Activated CD4-positive, alpha-beta memory T cell treated with anti-CD3 and anti-CD28 coated beads for 36 hours (primary cell): ENCODE measurements around the gene TRAF3IP3. TPM values are rescaled to one million over a fixed set of nuclear protein-coding genes. Genes with fewer than 3 reads are reported as not detected.

ENCODE experiments used
- CTCF ChIA-PET: fragments of 350-600 bp; sonication (Branson Sonifier 250); formaldehyde crosslinking; loops from one replicate; lab custom pipeline; 2021; ENCODE audit warnings: antibody characterized with exemption, inconsistent platforms; lab: Charles Lee
- POLR2A ChIA-PET: fragments of 350-600 bp; sonication (Branson Sonifier 250); formaldehyde crosslinking; loops from one replicate; lab custom pipeline; 2021; ENCODE audit warnings: antibody characterized with exemption; lab: Charles Lee
- DNase-seq: peaks from one replicate; pipeline ENCODE4 v3.0.0-alpha.2; 2020
- H3K27ac Mint-ChIP-seq: one replicate; pipeline ENCODE4 v1.8.0; 2021; ENCODE audit warnings: mixed read lengths
- H3K27me3 Mint-ChIP-seq: one replicate; pipeline ENCODE4 v1.8.0; 2021; ENCODE audit warnings: mixed read lengths
- H3K36me3 Mint-ChIP-seq: one replicate; pipeline ENCODE4 v1.8.0; 2021; ENCODE audit warnings: mixed read lengths
- H3K4me1 Mint-ChIP-seq: one replicate; pipeline ENCODE4 v1.8.0; 2021; ENCODE audit warnings: low read depth, mixed read lengths
- H3K4me3 Mint-ChIP-seq: one replicate; pipeline ENCODE4 v1.8.0; 2021; ENCODE audit warnings: mild to moderate bottlenecking, mixed read lengths
- H3K9me3 Mint-ChIP-seq: one replicate; pipeline ENCODE4 v1.8.0; 2021; ENCODE audit warnings: mixed read lengths
- intact Hi-C: fragments of 100-400 bp; cut with micrococcal nuclease; formaldehyde crosslinking; loops from one replicate; pipeline ENCODE4 v1.15.1; 2023
- total RNA-seq, 2 experiments: library from RNA; stranded (reverse); gene quantifications; one replicate each; pipeline ENCODE4 v1.2.3, GENCODE V29; 2021

The TRAF3IP3 gene
- total RNA-seq, 2 experiments from 2014 or later = 212 to 217 TPM

- H3K27ac Mint-ChIP-seq = no peak overlapping the region
- intact Hi-C loops = no loop called here
- no peak for DNase-seq
- no peaks in the 10 kb centered on the region for H3K9me3 Mint-ChIP-seq
- H3K27me3 Mint-ChIP-seq = peaks cover 5% of the 10 kb centered on the region
- ChIA-PET CTCF (interaction anchor here (1.7 to 5.4 kb wide), 2 partner anchors 14 to 180 kb away, joined by 3 to 52 read pairs; no protein-coding TSS in a partner anchor), POLR2A (no interaction called here)
- peaks cover 9% of the 10 kb centered on the region for H3K4me1 Mint-ChIP-seq
- no peak overlapping the region for H3K4me3 Mint-ChIP-seq
- H3K36me3 Mint-ChIP-seq = no peaks in the 10 kb centered on the region
These were observed 53.8 kb downstream of the TRAF3IP3 start for GRCh38 chr1:209809611-209810010.

- H3K27ac Mint-ChIP-seq = no peak overlapping the region
- POLR2A ChIA-PET = interaction anchor here (0.8 kb wide), 2 partner anchors 12 to 49 kb away, joined by 3 read pairs; no protein-coding TSS in a partner anchor
- intact Hi-C loops = no loop called here
- peaks cover 10% of the 10 kb centered on the region for H3K4me1 Mint-ChIP-seq
- no peak overlapping the region for H3K4me3 Mint-ChIP-seq
- no peak for DNase-seq
- no peaks in the 10 kb centered on the region for H3K27me3 Mint-ChIP-seq
- H3K36me3 Mint-ChIP-seq = no peaks in the 10 kb centered on the region
- CTCF ChIA-PET = interaction anchor here (0.6 to 5.4 kb wide), 5 partner anchors 8 to 178 kb away, joined by 3 to 52 read pairs (median 3); partner anchors contain the start of gene UTP25
- H3K9me3 Mint-ChIP-seq = no peaks in the 10 kb centered on the region
These were observed 54.9 kb downstream of the TRAF3IP3 start for GRCh38 chr1:209810783-209811182.

GRCh38 chr1:209813902-209814301 is 58.0 kb downstream of the TRAF3IP3 start:
- no peaks in the 10 kb centered on the region for H3K9me3 Mint-ChIP-seq
- no peak overlapping the region for H3K27ac Mint-ChIP-seq
- CTCF ChIA-PET = interaction anchor here (0.8 to 2.8 kb wide), 2 partner anchors 10 to 51 kb away, joined by 4 to 30 read pairs; no protein-coding TSS in a partner anchor
- DNase-seq = no peak
- H3K4me1 Mint-ChIP-seq = peaks cover 8% of the 10 kb centered on the region
- no peak overlapping the region for H3K4me3 Mint-ChIP-seq
- POLR2A ChIA-PET = no interaction called here
- intact Hi-C loops = no loop called here
- H3K36me3 Mint-ChIP-seq = no peaks in the 10 kb centered on the region
- H3K27me3 Mint-ChIP-seq = peaks cover 4% of the 10 kb centered on the region

- DNase-seq = no peak
- Mint-ChIP-seq H3K9me3 (no peaks in the 10 kb centered on the region), H3K4me3 (no peak overlapping the region), H3K27me3 (peaks cover 4% of the 10 kb centered on the region), H3K36me3 (no peaks in the 10 kb centered on the region), H3K27ac (no peak overlapping the region), H3K4me1 (peaks cover 8% of the 10 kb centered on the region)
- POLR2A ChIA-PET = no interaction called here
- CTCF ChIA-PET = interaction anchor here (0.9 to 2.8 kb wide), 4 partner anchors 8 to 45 kb away, joined by 3 to 30 read pairs (median 4); partner anchors contain the start of gene UTP25
- intact Hi-C loops = no loop called here
These were observed 59.6 kb downstream of the TRAF3IP3 start for GRCh38 chr1:209815490-209815889.

GRCh38 chr1:209815931-209816341 is 60.1 kb downstream of the TRAF3IP3 start:
- Mint-ChIP-seq H3K4me3 (no peak overlapping the region), H3K36me3 (no peaks in the 10 kb centered on the region), H3K9me3 (no peaks in the 10 kb centered on the region), H3K4me1 (peaks cover 8% of the 10 kb centered on the region), H3K27ac (peak overlapping the region; percentile 44), H3K27me3 (peaks cover 5% of the 10 kb centered on the region)
- DNase-seq = no peak
- ChIA-PET POLR2A (no interaction called here), CTCF (interaction anchor here (0.9 to 2.8 kb wide), 4 partner anchors 8 to 44 kb away, joined by 3 to 30 read pairs (median 4); partner anchors contain the start of gene UTP25)
- intact Hi-C loops = no loop called here

GRCh38 chr1:209816923-209817322 is 61.1 kb downstream of the TRAF3IP3 start:
- H3K9me3 Mint-ChIP-seq = no peaks in the 10 kb centered on the region
- ChIA-PET POLR2A (no interaction called here), CTCF (interaction anchor here (1.9 kb wide), 1 partner anchor 10 kb away, joined by 7 read pairs; the partner anchor contains the start of gene UTP25)

GRCh38 chr1:209817691-209818090 is 61.8 kb downstream of the TRAF3IP3 start:
- Mint-ChIP-seq H3K4me1 (peaks cover 10% of the 10 kb centered on the region), H3K4me3 (no peak overlapping the region), H3K36me3 (no peaks in the 10 kb centered on the region), H3K27me3 (peaks cover 14% of the 10 kb centered on the region), H3K9me3 (no peaks in the 10 kb centered on the region), H3K27ac (no peak overlapping the region)
- POLR2A ChIA-PET = no interaction called here
- DNase-seq = no peak
- CTCF ChIA-PET = interaction anchor here (1.9 kb wide), 1 partner anchor 10 kb away, joined by 7 read pairs; the partner anchor contains the start of gene UTP25
- intact Hi-C loops = no loop called here

More at GRCh38 chr1:209816923-209817322, 61.1 kb downstream of the TRAF3IP3 start:
- Mint-ChIP-seq H3K4me3 (no peak overlapping the region), H3K27ac (no peak overlapping the region), H3K4me1 (peaks cover 8% of the 10 kb centered on the region), H3K36me3 (no peaks in the 10 kb centered on the region), H3K27me3 (peaks cover 11% of the 10 kb centered on the region)
- DNase-seq = no peak
- intact Hi-C loops = no loop called here

- POLR2A ChIA-PET = no interaction called here
- intact Hi-C loops = no loop called here
- no peaks in the 10 kb centered on the region for H3K9me3 Mint-ChIP-seq
- peaks cover 19% of the 10 kb centered on the region for H3K4me1 Mint-ChIP-seq
- no peak for DNase-seq
- no peak overlapping the region for H3K4me3 Mint-ChIP-seq
- H3K36me3 Mint-ChIP-seq = no peaks in the 10 kb centered on the region
- CTCF ChIA-PET = interaction anchor here (0.6 to 1.9 kb wide), 3 partner anchors 8 to 98 kb away, joined by 3 to 7 read pairs (median 5); partner anchors contain the start of gene UTP25
- H3K27ac Mint-ChIP-seq = no peak overlapping the region
- peaks cover 18% of the 10 kb centered on the region for H3K27me3 Mint-ChIP-seq
These were observed 63.2 kb downstream of the TRAF3IP3 start for GRCh38 chr1:209819058-209819457.

- intact Hi-C loops = no loop called here
- Mint-ChIP-seq H3K36me3 (no peaks in the 10 kb centered on the region), H3K27ac (no peak overlapping the region), H3K9me3 (no peaks in the 10 kb centered on the region), H3K27me3 (peaks cover 18% of the 10 kb centered on the region), H3K4me1 (peaks cover 13% of the 10 kb centered on the region), H3K4me3 (no peak overlapping the region)
- CTCF ChIA-PET = interaction anchor here (0.6 to 4.5 kb wide), 6 partner anchors 10 to 490 kb away, joined by 3 to 51 read pairs (median 3); partner anchors contain the start of gene C1orf74
- DNase-seq = no peak
- POLR2A ChIA-PET = interaction anchor here (0.6 kb wide), 1 partner anchor 422 kb away, joined by 3 read pairs; no protein-coding TSS in a partner anchor
These were observed 65.1 kb downstream of the TRAF3IP3 start for GRCh38 chr1:209820986-209821385.

GRCh38 chr1:209822706-209823105 is 66.9 kb downstream of the TRAF3IP3 start:
- H3K4me1 Mint-ChIP-seq = peaks cover 18% of the 10 kb centered on the region
- intact Hi-C loops = loop anchor here (1.0 kb wide), 1 partner anchor 38 kb away; the partner anchor contains the start of gene C1orf74
- CTCF ChIA-PET = interaction anchor here (0.6 to 4.5 kb wide), 39 partner anchors 8 to 519 kb away, joined by 3 to 52 read pairs (median 6); partner anchors contain the start of genes C1orf74, IRF6, LAMB3 and TRAF3IP3
- H3K27ac Mint-ChIP-seq = no peak overlapping the region
- H3K27me3 Mint-ChIP-seq = peaks cover 18% of the 10 kb centered on the region
- POLR2A ChIA-PET = interaction anchor here (1.4 kb wide), 1 partner anchor 12 kb away, joined by 3 read pairs; no protein-coding TSS in a partner anchor
- H3K9me3 Mint-ChIP-seq = no peaks in the 10 kb centered on the region
- DNase-seq = no peak
- no peak overlapping the region for H3K4me3 Mint-ChIP-seq
- no peaks in the 10 kb centered on the region for H3K36me3 Mint-ChIP-seq

- H3K9me3 Mint-ChIP-seq = no peaks in the 10 kb centered on the region
- no peak overlapping the region for H3K4me3 Mint-ChIP-seq
- POLR2A ChIA-PET = interaction anchor here (1.4 to 1.5 kb wide), 2 partner anchors 11 to 13 kb away, joined by 3 read pairs; no protein-coding TSS in a partner anchor
- intact Hi-C loops = loop anchor here (1.0 kb wide), 1 partner anchor 39 kb away; the partner anchor contains the start of gene C1orf74
- no peak overlapping the region for H3K27ac Mint-ChIP-seq
- CTCF ChIA-PET = interaction anchor here (0.6 to 4.5 kb wide), 47 partner anchors 8 to 601 kb away, joined by 3 to 52 read pairs (median 6); partner anchors contain the start of genes C1orf74, IRF6, LAMB3 and TRAF3IP3
- H3K36me3 Mint-ChIP-seq = no peaks in the 10 kb centered on the region
- peaks cover 18% of the 10 kb centered on the region for H3K4me1 Mint-ChIP-seq
- H3K27me3 Mint-ChIP-seq = peaks cover 18% of the 10 kb centered on the region
- DNase-seq = peak; percentile 22
These were observed 67.5 kb downstream of the TRAF3IP3 start for GRCh38 chr1:209823143-209824041.
